ENCODE data around the gene ABLIM2.

DNA sequence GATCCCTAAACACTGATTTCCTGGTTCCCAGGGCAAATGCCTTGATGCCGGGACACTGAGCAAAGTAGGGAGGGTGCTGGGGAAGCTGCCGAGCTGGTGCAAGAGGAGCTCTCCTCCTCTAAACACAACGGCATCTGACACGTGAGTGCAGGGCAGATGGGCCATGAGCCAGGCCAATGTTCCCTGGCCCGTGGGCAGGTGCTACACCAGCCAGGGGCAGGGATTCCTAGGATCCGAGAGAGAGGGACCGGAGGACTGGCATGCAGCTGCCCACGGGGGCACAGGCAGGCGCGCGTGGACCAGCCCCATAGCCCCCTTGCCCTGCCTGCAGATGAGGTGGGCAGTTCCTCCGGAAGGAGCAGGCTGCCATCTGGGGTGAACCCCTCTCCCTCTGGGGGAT is 152.1 kb downstream of the ABLIM2 start:
- TF ChIP-seq EZH2 (IDR thresholded peaks at IDR 0.05) (no peak), POLR2A (IDR thresholded peaks at IDR 0.05; ENCODE audit: borderline replicate concordance, extremely low read depth, insufficient read depth, insufficient read length) (no peak)
